ENCODE data around the gene OR13H1.
"Not testable (repeated sequence)": the region's sequence is repeated elsewhere in the genome, so short reads cannot be mapped to it uniquely, and the experiment has no call there.

OR13H1 gene, protein sequence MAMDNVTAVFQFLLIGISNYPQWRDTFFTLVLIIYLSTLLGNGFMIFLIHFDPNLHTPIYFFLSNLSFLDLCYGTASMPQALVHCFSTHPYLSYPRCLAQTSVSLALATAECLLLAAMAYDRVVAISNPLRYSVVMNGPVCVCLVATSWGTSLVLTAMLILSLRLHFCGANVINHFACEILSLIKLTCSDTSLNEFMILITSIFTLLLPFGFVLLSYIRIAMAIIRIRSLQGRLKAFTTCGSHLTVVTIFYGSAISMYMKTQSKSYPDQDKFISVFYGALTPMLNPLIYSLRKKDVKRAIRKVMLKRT

DNA sequence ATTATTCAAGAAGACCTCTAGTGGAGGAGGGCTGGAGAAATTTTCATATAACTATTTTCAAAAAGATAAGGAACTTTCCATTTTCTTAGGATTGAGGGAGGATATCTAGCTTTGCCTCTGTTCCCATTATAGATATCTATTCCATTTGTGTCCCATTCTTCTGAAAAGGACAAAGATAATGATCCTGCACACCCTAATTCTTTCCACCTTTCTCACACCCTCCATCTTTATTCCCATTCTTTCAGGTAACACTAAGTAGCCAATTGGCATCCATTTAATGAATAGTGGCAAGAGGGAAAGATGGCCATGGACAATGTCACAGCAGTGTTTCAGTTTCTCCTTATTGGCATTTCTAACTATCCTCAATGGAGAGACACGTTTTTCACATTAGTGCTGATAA lies at the start of gene OR13H1:
Gene OR13H1, plus strand, starts transcription at position 301 of the 400 bp plus-strand sequence. Its CDS starts 0 bp downstream, at position 301.
- no peak for DNase-seq

GRCh38 chrX:131501556-131501955 lies 42.3 kb upstream of the OR13H1 start:
- not testable (repeated sequence) for DNase-seq

DNA sequence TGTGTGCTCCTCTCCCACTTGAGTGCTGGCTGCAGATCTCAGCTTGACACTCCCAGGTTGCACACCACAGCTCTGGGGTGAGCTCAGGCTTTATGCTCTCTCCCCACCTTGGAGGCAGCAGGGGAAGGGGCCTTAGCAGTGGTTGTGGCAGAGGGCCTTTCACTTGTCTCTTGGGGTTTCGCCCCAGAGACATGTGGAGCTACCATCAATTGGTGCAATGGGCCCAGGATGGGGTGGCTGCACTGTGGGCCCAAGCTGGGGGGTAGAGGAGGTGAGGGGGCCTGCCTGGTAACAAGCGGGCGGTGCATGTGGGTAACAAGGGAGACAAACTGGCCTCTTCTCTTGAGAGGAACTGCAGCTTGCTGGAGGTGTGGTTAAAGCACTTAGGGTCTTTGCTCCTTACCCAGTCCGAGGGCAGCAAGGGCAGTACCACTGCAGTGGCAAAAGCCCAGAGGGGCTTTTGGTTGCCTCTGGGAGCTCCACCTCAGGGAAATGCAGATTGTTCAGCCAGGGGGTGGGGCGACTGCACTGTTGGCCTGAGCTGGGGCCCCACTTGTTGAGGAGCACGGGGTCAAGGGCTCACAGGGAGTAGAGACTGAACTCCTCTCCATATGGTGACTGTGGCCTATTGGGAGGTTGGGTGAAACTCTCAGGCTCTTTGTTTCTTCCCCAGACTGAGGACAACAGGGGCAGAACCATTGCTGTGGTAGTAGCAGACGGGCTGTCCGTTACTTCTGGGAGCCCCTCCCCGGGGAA lies 30.5 kb upstream of the OR13H1 start:
- no peak for DNase-seq

- no peak for DNase-seq
These were observed 22.1 kb upstream of the OR13H1 start for GRCh38 chrX:131521824-131522223.

DNA sequence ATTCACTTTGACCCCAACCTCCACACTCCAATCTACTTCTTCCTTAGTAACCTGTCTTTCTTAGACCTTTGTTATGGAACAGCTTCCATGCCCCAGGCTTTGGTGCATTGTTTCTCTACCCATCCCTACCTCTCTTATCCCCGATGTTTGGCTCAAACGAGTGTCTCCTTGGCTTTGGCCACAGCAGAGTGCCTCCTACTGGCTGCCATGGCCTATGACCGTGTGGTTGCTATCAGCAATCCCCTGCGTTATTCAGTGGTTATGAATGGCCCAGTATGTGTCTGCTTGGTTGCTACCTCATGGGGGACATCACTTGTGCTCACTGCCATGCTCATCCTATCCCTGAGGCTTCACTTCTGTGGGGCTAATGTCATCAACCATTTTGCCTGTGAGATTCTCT lies 344 bp downstream of the OR13H1 start:
- no peak for DNase-seq

GRCh38 chrX:131549011-131549410 lies 5.1 kb downstream of the OR13H1 start:
- no peak for DNase-seq

- not testable (repeated sequence) for DNase-seq
These were observed 8.6 kb downstream of the OR13H1 start for GRCh38 chrX:131552453-131552852.

- DNase-seq = no peak
These were observed 14.7 kb downstream of the OR13H1 start for GRCh38 chrX:131558562-131558961.

GRCh38 chrX:131564553-131565229 lies 20.8 kb downstream of the OR13H1 start:
- DNase-seq = no peak

DNA sequence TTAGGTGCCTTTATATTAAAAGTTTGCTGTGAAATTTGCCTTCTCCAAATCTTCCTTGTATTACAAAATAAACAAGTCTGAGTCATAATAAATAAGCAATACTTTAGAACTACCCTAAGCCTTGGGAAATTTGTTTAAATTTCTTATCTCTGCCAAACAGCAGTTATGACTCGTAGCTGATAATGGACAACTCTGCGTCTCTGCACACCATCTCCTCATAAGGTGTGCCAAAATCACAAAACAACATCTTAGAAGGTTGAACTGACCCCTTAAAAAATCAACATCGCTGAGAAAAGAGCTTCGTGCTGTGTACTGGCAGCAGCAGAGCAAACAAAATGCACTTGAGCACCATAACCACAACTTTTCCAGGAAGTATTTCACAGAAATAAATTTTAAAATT lies 22.0 kb downstream of the OR13H1 start:
- DNase-seq = no peak

- DNase-seq = no peak
These were observed 27.5 kb downstream of the OR13H1 start for GRCh38 chrX:131571348-131571747.

GRCh38 chrX:131572372-131573014 lies 28.6 kb downstream of the OR13H1 start:
- DNase-seq = no peak

GRCh38 chrX:131577413-131577812 lies 33.5 kb downstream of the OR13H1 start:
- DNase-seq = no peak

DNA sequence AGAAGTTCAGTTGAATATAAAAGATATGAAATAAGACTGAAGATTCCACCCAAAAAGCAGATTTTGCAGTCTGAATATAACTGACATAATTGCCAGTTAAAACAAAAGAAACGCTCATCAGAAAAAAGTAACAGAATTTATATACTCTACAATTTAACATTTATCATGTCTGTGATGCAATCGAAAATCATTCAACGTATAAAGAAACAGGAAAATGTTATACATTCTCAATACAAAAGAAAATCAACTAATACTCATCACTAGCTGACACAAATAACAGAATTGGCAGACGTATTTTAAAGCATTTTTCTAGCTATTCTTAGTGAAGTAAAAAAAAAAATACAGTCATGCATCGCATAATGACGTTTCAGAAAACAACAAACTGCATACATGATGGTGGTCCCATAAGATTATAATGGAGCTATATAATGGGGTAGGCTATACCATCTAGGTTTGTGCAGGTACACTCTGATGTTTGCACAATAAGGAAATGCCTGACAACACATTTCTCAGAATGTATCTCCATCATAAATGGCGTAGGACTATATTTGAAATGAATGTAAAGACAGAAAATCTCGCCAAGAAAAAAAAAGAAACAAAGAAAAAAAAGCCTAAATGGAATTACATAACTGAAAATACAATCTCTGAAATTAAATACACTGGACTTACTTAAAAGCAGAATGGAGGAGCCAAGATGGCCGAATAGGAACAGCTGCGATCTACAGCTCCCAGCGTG lies 34.3 kb downstream of the OR13H1 start:
- no peak for DNase-seq

- DNase-seq = not testable (repeated sequence)
These were observed 35.0 kb downstream of the OR13H1 start for GRCh38 chrX:131578735-131579367.

GRCh38 chrX:131588995-131589394 lies 45.1 kb downstream of the OR13H1 start:
- DNase-seq = no peak

Data from retina (tissue), 1 donor.